ENCODE data around the gene CDK4. TPM values are rescaled to one million over a fixed set of nuclear protein-coding genes. Genes with fewer than 3 reads are reported as not detected.
A peak's percentile ranks its signal among the peaks of the same experiment; 100 is the strongest.

CDK4 gene
- total and polyA plus RNA-seq, 2 of the 13 experiments (the other 11 are each of a cell fraction or from before 2014, with no cell fraction given), result 191 to 209 TPM

- TF ChIP-seq ZNF512B (CRISPR knock-in tag; IDR thresholded peaks at IDR 0.05; ENCODE audit: borderline replicate concordance) (no peak), KDM2A (CRISPR knock-in tag; IDR thresholded peaks at IDR 0.05; ENCODE audit: borderline replicate concordance, low read depth) (peak; percentile 100), ZNF235 (CRISPR knock-in tag; IDR thresholded peaks at IDR 0.05; ENCODE audit: borderline replicate concordance) (peak; percentile 66; the same call in 1 of the 2 replicates), IRF1 (CRISPR knock-in tag; IDR thresholded peaks at IDR 0.05; ENCODE audit: low read depth) (no peak), ZNF138 (CRISPR knock-in tag; IDR thresholded peaks at IDR 0.05; ENCODE audit: low read depth) (peak; percentile 55; the same call in 1 of the 2 replicates), STAT6 (CRISPR knock-in tag; IDR thresholded peaks at IDR 0.05; ENCODE audit: borderline replicate concordance) (peak; percentile 43; the same call in 1 of the 2 replicates), REXO4 (CRISPR knock-in tag; IDR thresholded peaks at IDR 0.05; ENCODE audit: borderline replicate concordance) (0 out of 2 replicates have a peak, but pooled peaks have one; percentile 23), ZSCAN5A (CRISPR knock-in tag; IDR thresholded peaks at IDR 0.05; ENCODE audit: borderline replicate concordance) (no peak), TBL1XR1 (IDR thresholded peaks at IDR 0.05; ENCODE audit: borderline replicate concordance, low read length, partially characterized antibody) (peak; percentile 28), ZNF792 (CRISPR knock-in tag; IDR thresholded peaks at IDR 0.05) (peak; percentile 92), NFKB2 (CRISPR knock-in tag; IDR thresholded peaks at IDR 0.05; ENCODE audit: borderline replicate concordance) (peak; percentile 94), REST (IDR thresholded peaks at IDR 0.05; ENCODE audit: borderline replicate concordance in 1 of 2, low read depth in 1 of 2, low read length in 2 of 2) (peak in 1 of 2 experiments; percentile 78; a peak in 2 of 4 replicates), EED (CRISPR knock-in tag; IDR thresholded peaks at IDR 0.05) (no peak), CBX5 (CRISPR knock-in tag; IDR thresholded peaks at IDR 0.05; ENCODE audit: borderline replicate concordance) (peak; percentile 83; the same call in 1 of the 2 replicates), ZNF564 (CRISPR knock-in tag; IDR thresholded peaks at IDR 0.05) (no peak)
These were observed 30.7 kb upstream of the CDK4 start, which contains the start of gene TSFM (continued) for GRCh38 chr12:57782608-57783465.
